Nephron progenitor cell (in vitro differentiated cells): ENCODE measurements around the gene SPCS2.

ENCODE experiments used
- DNase-seq: peaks from one replicate; pipeline ENCODE4 v3.0.0; 2021
- H3K27ac Mint-ChIP-seq: 2 replicates; pipeline ENCODE4 v1.8.0; 2021; ENCODE audit warnings: mild to moderate bottlenecking, moderate library complexity, mixed read lengths
- H3K27me3 Mint-ChIP-seq: 2 replicates; pipeline ENCODE4 v1.8.0; 2021; ENCODE audit warnings: mild to moderate bottlenecking, low read depth, mixed read lengths; ENCODE audit not compliant: poor library complexity
- H3K36me3 Mint-ChIP-seq: 2 replicates; pipeline ENCODE4 v1.8.0; 2021; ENCODE audit warnings: low read depth, mixed read lengths
- H3K4me1 Mint-ChIP-seq: 2 replicates; pipeline ENCODE4 v1.8.0; 2021; ENCODE audit warnings: mixed read lengths
- H3K4me3 Mint-ChIP-seq: 2 replicates; pipeline ENCODE4 v1.8.0; 2021; ENCODE audit warnings: mild to moderate bottlenecking, moderate library complexity, mixed read lengths
- H3K9me3 Mint-ChIP-seq: 2 replicates; pipeline ENCODE4 v1.8.0; 2021; ENCODE audit warnings: mild to moderate bottlenecking, moderate library complexity, mixed read lengths
- TF ChIP-seq, protein P1 (sequence below): fragments of 200-600 bp; sonication (generic); IDR thresholded peaks from 2 replicates; pipeline ENCODE4 v1.5.0; 2021; ENCODE audit warnings: antibody characterized with exemption

Gene SPCS2

DNA sequence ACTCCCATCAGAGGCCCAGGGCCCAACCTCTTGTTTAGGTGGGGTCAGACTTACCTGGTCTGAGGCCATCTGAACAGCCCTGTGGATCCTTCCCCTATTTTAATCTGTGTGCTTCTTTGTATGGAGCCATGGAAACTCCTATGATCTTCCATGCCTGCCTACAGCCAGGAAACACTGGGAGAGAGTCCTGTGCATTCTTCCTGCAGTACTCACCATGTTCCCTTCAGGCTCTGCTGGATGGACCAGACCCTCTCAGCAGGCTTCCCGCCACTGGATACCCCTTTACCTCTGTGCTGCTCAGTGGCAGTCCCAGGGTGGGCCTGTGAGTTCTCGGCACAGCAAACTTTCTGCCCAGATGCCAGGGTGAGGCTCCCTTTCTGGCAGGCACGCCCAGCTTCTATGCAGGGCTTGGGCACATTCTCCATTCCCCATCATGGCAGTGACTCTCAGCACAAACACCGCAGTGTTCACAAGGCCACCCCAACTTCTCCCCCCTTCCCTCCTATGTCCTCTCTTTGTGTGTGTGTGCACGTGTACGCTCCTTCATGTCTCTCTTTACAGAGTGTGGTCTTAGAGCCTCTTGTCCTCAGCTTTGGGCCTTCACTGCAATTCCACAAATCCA is 74.5 kb downstream of the SPCS2 start:
- no peak overlapping the region for H3K4me3 Mint-ChIP-seq
- no peak for DNase-seq
- peaks cover 13% of the 10 kb centered on the region for H3K27me3 Mint-ChIP-seq
- TF ChIP-seq, protein P1, sequence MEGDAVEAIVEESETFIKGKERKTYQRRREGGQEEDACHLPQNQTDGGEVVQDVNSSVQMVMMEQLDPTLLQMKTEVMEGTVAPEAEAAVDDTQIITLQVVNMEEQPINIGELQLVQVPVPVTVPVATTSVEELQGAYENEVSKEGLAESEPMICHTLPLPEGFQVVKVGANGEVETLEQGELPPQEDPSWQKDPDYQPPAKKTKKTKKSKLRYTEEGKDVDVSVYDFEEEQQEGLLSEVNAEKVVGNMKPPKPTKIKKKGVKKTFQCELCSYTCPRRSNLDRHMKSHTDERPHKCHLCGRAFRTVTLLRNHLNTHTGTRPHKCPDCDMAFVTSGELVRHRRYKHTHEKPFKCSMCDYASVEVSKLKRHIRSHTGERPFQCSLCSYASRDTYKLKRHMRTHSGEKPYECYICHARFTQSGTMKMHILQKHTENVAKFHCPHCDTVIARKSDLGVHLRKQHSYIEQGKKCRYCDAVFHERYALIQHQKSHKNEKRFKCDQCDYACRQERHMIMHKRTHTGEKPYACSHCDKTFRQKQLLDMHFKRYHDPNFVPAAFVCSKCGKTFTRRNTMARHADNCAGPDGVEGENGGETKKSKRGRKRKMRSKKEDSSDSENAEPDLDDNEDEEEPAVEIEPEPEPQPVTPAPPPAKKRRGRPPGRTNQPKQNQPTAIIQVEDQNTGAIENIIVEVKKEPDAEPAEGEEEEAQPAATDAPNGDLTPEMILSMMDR = no peak
- H3K27ac Mint-ChIP-seq = no peak overlapping the region
- peaks cover 9% of the 10 kb centered on the region for H3K36me3 Mint-ChIP-seq
- peaks cover 15% of the 10 kb centered on the region for H3K9me3 Mint-ChIP-seq
- no peaks in the 10 kb centered on the region for H3K4me1 Mint-ChIP-seq

DNA sequence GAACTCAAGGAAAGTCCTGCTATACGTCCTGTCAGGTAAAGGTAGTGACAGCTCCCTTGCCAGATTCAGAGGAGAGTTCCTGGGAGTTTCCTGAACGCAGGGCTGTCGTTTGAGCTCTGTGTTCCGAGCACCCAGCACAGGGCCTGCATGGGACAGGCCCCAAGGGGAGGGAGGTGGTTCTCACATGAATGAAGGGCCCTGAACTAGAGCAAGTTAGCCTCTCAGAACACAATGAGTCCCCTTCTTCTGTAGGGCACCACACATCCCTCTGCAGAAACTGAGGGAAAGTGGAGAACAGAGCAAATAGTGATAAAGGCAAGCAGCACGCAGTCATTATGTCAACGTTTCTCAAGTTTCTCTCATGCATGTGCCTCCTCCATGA is 75.0 kb downstream of the SPCS2 start:
- peaks cover 10% of the 10 kb centered on the region for H3K9me3 Mint-ChIP-seq
- peaks cover 13% of the 10 kb centered on the region for H3K27me3 Mint-ChIP-seq
- H3K27ac Mint-ChIP-seq = no peak overlapping the region
- peaks cover 4% of the 10 kb centered on the region for H3K36me3 Mint-ChIP-seq
- no peak overlapping the region for H3K4me3 Mint-ChIP-seq
- H3K4me1 Mint-ChIP-seq = no peaks in the 10 kb centered on the region
- no peak for DNase-seq
- TF ChIP-seq, protein P1 = no peak

DNA sequence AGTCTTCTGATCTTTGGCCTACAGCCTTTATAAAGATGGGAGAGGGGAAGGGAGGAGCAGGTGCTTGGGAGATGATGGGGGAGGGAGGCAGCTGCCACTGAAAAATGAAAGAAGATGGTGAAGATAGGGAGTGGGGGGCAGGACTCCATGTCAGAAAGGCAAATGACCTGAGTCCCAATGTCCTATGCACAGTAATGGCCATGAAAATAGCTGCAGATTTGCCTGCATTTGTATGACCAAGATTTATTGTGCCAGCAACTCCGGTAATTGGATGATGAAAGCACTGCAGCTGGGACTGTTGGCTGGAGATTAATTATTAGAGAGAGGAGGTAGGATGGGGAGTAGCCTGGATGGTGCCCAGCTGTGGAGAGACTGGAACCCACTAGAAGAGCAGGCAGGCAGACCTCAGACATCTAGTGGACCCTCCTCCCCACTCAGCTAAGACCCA is 75.7 kb downstream of the SPCS2 start:
- no peak for DNase-seq
- H3K9me3 Mint-ChIP-seq = peaks cover 10% of the 10 kb centered on the region
- no peaks in the 10 kb centered on the region for H3K4me1 Mint-ChIP-seq
- no peak overlapping the region for H3K4me3 Mint-ChIP-seq
- peaks cover 4% of the 10 kb centered on the region for H3K36me3 Mint-ChIP-seq
- H3K27me3 Mint-ChIP-seq = peaks cover 18% of the 10 kb centered on the region
- no peak overlapping the region for H3K27ac Mint-ChIP-seq
- TF ChIP-seq, protein P1 = no peak

GRCh38 chr11:75025561-75025960 is 76.5 kb downstream of the SPCS2 start:
- no peak for DNase-seq
- Mint-ChIP-seq H3K27me3 (peaks cover 18% of the 10 kb centered on the region), H3K4me3 (no peak overlapping the region), H3K4me1 (no peaks in the 10 kb centered on the region), H3K36me3 (peaks cover 4% of the 10 kb centered on the region), H3K27ac (no peak overlapping the region), H3K9me3 (peaks cover 5% of the 10 kb centered on the region)
- TF ChIP-seq, protein P1 = no peak

GRCh38 chr11:75028321-75028720 is 79.3 kb downstream of the SPCS2 start:
- Mint-ChIP-seq H3K4me3 (no peak overlapping the region), H3K9me3 (no peaks in the 10 kb centered on the region), H3K27ac (no peak overlapping the region), H3K27me3 (peaks cover 21% of the 10 kb centered on the region), H3K4me1 (no peaks in the 10 kb centered on the region), H3K36me3 (no peaks in the 10 kb centered on the region)
- DNase-seq = no peak
- TF ChIP-seq, protein P1 = no peak
